Activated naive CD8-positive, alpha-beta T cell treated with anti-CD3 and anti-CD28 coated beads, Interleukin-2, amount 50 U/mL, for 24 hours (primary cell): ENCODE results near the gene OXCT1.
"Not testable (repeated sequence)": the region's sequence is repeated elsewhere in the genome, so short reads cannot be mapped to it uniquely, and the experiment has no call there.

Experiments used
- ATAC-seq: fragments of 150-1000 bp; cut with Tn5 transposase; one replicate; pipeline ENCODE4 v1.10.0; 2021
- DNase-seq: peaks from one replicate; pipeline ENCODE4 v3.0.0; 2021
- H3K27ac Mint-ChIP-seq: one replicate; pipeline ENCODE4 v1.8.0; 2021; ENCODE audit warnings: mild to moderate bottlenecking, mixed read lengths
- H3K27me3 Mint-ChIP-seq: one replicate; pipeline ENCODE4 v1.8.0; 2021; ENCODE audit warnings: mixed read lengths
- H3K36me3 Mint-ChIP-seq: one replicate; pipeline ENCODE4 v1.8.0; 2021; ENCODE audit warnings: low read depth, mixed read lengths
- H3K4me1 Mint-ChIP-seq: one replicate; pipeline ENCODE4 v1.8.0; 2021; ENCODE audit warnings: mixed read lengths
- H3K4me3 Mint-ChIP-seq: one replicate; pipeline ENCODE4 v1.8.0; 2021; ENCODE audit warnings: mild to moderate bottlenecking, moderate library complexity, mixed read lengths
- H3K9me3 Mint-ChIP-seq: one replicate; pipeline ENCODE4 v1.8.0; 2021; ENCODE audit warnings: mixed read lengths

The OXCT1 gene

DNA sequence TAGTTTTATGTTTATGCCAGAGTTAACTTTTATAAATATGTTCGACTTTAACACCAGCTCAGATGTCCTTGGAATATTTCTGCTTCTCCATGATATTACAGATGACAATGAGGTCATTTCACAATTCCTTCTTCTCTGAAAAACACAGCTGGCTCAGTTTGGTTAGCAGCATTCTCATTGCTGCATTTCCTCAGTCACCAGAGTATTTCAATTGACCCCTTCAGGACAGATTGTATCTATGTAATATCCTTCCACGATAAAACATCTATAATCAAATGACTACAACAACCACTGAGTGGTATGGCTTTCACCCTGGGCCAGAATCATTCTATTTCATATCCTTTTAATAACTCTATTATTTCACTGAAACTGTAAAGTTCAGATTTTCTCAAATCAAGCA is 148.7 kb downstream of the OXCT1 start:
- no peaks in the 10 kb centered on the region for H3K27me3 Mint-ChIP-seq
- H3K27ac Mint-ChIP-seq, result no peak overlapping the region
- no peaks in the 10 kb centered on the region for H3K4me1 Mint-ChIP-seq
- ATAC-seq, result no peak
- DNase-seq, result no peak
- H3K9me3 Mint-ChIP-seq, result peaks cover 7% of the 10 kb centered on the region
- H3K36me3 Mint-ChIP-seq, result no peaks in the 10 kb centered on the region
- no peak overlapping the region for H3K4me3 Mint-ChIP-seq

GRCh38 chr5:41716382-41716781 is 153.8 kb downstream of the OXCT1 start:
- Mint-ChIP-seq H3K9me3 (peaks cover 26% of the 10 kb centered on the region), H3K27me3 (no peaks in the 10 kb centered on the region), H3K4me3 (no peak overlapping the region), H3K4me1 (no peaks in the 10 kb centered on the region), H3K27ac (no peak overlapping the region), H3K36me3 (no peaks in the 10 kb centered on the region)
- no peak for ATAC-seq
- no peak for DNase-seq

DNA sequence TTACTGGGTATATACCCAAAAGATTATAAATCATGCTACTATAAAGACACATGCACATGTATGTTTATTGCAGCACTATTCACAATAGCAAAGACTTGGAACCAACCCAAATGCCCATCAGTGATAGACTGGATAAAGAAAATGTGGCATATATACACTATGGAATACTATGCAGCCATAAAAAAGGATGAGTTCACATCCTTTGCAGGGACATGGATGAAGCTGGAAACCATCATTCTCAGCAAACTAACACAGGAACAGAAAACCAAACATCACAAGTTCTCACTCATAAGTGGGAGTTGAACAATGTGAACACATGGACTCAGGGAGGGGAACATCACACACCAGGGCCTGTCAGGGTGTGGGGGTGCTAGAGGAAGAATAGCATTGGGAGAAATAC is 155.8 kb downstream of the OXCT1 start:
- not testable (repeated sequence) for H3K36me3 Mint-ChIP-seq, ATAC-seq, DNase-seq, H3K4me1 Mint-ChIP-seq, H3K27ac Mint-ChIP-seq, H3K4me3 Mint-ChIP-seq, H3K27me3 Mint-ChIP-seq
- H3K9me3 Mint-ChIP-seq, result peaks cover 26% of the 10 kb centered on the region

GRCh38 chr5:41708604-41708940 is 161.7 kb downstream of the OXCT1 start:
- DNase-seq (no peak), ATAC-seq (no peak)
- H3K4me3 Mint-ChIP-seq, result no peak overlapping the region
- no peaks in the 10 kb centered on the region for H3K36me3 Mint-ChIP-seq
- no peaks in the 10 kb centered on the region for H3K27me3 Mint-ChIP-seq
- no peak overlapping the region for H3K27ac Mint-ChIP-seq
- H3K9me3 Mint-ChIP-seq, result peaks cover 14% of the 10 kb centered on the region
- H3K4me1 Mint-ChIP-seq, result no peaks in the 10 kb centered on the region

GRCh38 chr5:41707853-41708603 is 162.2 kb downstream of the OXCT1 start:
- Mint-ChIP-seq H3K9me3 (peaks cover 8% of the 10 kb centered on the region), H3K4me1 (no peaks in the 10 kb centered on the region), H3K36me3 (no peaks in the 10 kb centered on the region), H3K27me3 (no peaks in the 10 kb centered on the region), H3K27ac (no peak overlapping the region), H3K4me3 (no peak overlapping the region)
- DNase-seq (no peak), ATAC-seq (no peak)

- DNase-seq, result no peak
- no peak for ATAC-seq
- no peak overlapping the region for H3K27ac Mint-ChIP-seq
- H3K4me1 Mint-ChIP-seq, result no peaks in the 10 kb centered on the region
- H3K27me3 Mint-ChIP-seq, result peaks cover 3% of the 10 kb centered on the region
- no peaks in the 10 kb centered on the region for H3K9me3 Mint-ChIP-seq
- H3K4me3 Mint-ChIP-seq, result no peak overlapping the region
- no peaks in the 10 kb centered on the region for H3K36me3 Mint-ChIP-seq
Measured at GRCh38 chr5:41695920-41696582, 174.2 kb downstream of the OXCT1 start.

DNA sequence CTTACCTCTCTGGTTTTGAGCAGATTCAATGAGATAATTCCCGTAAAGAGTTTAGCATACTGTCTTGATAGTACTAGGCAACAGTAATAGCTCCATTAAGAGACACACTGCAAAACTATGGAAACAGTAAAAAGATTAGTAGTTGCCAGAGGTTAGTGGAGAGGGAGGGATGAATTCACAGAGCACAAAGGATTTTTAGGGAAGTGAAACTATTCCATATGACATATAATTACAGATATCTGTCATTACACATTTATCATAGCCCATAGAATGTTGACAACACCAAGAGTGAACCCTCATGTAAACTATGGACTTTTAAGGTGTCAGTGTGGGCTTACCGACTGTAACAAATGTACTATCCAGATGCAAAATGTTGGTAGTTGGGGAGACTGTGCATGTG is 183.5 kb downstream of the OXCT1 start:
- Mint-ChIP-seq H3K4me1 (no peaks in the 10 kb centered on the region), H3K4me3 (no peak overlapping the region), H3K27me3 (peaks cover 4% of the 10 kb centered on the region), H3K36me3 (no peaks in the 10 kb centered on the region), H3K9me3 (no peaks in the 10 kb centered on the region), H3K27ac (no peak overlapping the region)
- ATAC-seq (no peak), DNase-seq (no peak)

DNA sequence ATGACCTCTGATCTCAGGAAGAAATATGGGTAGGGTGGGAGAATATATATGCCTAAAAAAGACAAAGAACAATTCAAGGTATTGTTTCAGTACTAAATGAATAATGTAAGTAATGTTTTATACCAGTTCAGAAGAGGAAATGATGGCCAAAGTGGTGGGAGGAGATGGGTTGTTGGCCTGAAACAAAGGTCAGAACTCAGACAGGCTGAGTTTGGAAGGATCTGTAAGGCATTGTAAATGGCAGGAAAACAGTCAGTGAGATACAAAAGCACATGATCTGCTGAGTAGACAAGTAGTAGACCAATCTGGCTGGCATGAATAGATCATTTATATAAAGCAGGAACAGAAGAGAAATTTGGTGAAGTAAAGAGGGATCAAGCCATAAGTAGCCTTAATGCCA is 184.0 kb downstream of the OXCT1 start:
- no peak overlapping the region for H3K27ac Mint-ChIP-seq
- no peaks in the 10 kb centered on the region for H3K9me3 Mint-ChIP-seq
- peaks cover 4% of the 10 kb centered on the region for H3K27me3 Mint-ChIP-seq
- H3K4me3 Mint-ChIP-seq, result no peak overlapping the region
- DNase-seq (no peak), ATAC-seq (no peak)
- no peaks in the 10 kb centered on the region for H3K36me3 Mint-ChIP-seq
- H3K4me1 Mint-ChIP-seq, result no peaks in the 10 kb centered on the region

DNA sequence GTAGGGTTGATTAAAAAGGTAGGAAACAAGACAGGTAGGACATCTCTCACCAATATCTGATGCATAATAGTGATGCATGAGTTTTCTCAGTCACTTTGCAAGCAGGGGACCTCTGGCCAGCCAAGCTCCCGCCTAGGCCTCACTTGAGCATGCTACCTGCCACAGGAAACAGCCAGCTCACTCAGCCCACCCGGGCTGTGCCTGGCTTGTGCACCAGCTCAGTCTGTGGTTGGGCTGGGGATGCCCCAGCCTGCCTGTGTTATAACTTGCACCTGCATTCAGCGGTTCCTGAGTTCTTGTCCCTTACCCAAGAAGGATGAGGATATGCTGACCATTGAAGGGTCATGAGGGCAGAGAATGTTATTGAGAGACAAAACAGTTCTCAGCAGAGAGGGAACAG is 187.0 kb downstream of the OXCT1 start:
- no peaks in the 10 kb centered on the region for H3K4me1 Mint-ChIP-seq
- peak; percentile 2 for DNase-seq
- H3K27ac Mint-ChIP-seq, result no peak overlapping the region
- ATAC-seq, result peak; percentile 69
- H3K4me3 Mint-ChIP-seq, result no peak overlapping the region
- H3K36me3 Mint-ChIP-seq, result no peaks in the 10 kb centered on the region
- H3K9me3 Mint-ChIP-seq, result no peaks in the 10 kb centered on the region
- peaks cover 6% of the 10 kb centered on the region for H3K27me3 Mint-ChIP-seq

- DNase-seq (no peak), ATAC-seq (no peak)
- Mint-ChIP-seq H3K4me3 (no peak overlapping the region), H3K4me1 (no peaks in the 10 kb centered on the region), H3K27me3 (peaks cover 6% of the 10 kb centered on the region), H3K9me3 (no peaks in the 10 kb centered on the region), H3K36me3 (no peaks in the 10 kb centered on the region), H3K27ac (no peak overlapping the region)
Measured at GRCh38 chr5:41682641-41683040, 187.6 kb downstream of the OXCT1 start.

DNA sequence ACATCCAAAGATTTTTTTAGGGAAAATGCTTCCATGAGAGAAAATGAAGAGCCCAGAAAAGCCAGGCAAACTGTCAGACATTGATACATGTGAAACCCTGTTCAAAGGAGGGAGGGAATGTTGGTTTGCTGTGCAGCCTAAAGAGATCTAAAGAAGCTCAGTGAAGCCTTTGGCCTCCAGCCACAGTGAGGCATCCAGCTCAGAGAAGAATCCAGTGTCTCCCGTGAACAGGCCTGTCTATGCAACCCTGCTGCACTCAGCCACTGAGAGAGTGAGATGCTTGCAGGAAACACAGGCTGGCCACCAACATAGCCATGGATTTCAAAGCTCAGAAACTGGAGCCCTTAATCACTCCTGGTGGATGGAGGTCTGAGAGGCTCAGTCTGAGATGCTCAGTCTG is 188.4 kb downstream of the OXCT1 start:
- DNase-seq, result no peak
- H3K27ac Mint-ChIP-seq, result no peak overlapping the region
- H3K36me3 Mint-ChIP-seq, result no peaks in the 10 kb centered on the region
- no peaks in the 10 kb centered on the region for H3K4me1 Mint-ChIP-seq
- H3K4me3 Mint-ChIP-seq, result no peak overlapping the region
- no peak for ATAC-seq
- no peaks in the 10 kb centered on the region for H3K9me3 Mint-ChIP-seq
- H3K27me3 Mint-ChIP-seq, result peaks cover 6% of the 10 kb centered on the region
